ENCODE data around the gene TVP23A.
"Not testable (repeated sequence)": the region's sequence is repeated elsewhere in the genome, so short reads cannot be mapped to it uniquely, and the experiment has no call there.

The TVP23A gene

DNA sequence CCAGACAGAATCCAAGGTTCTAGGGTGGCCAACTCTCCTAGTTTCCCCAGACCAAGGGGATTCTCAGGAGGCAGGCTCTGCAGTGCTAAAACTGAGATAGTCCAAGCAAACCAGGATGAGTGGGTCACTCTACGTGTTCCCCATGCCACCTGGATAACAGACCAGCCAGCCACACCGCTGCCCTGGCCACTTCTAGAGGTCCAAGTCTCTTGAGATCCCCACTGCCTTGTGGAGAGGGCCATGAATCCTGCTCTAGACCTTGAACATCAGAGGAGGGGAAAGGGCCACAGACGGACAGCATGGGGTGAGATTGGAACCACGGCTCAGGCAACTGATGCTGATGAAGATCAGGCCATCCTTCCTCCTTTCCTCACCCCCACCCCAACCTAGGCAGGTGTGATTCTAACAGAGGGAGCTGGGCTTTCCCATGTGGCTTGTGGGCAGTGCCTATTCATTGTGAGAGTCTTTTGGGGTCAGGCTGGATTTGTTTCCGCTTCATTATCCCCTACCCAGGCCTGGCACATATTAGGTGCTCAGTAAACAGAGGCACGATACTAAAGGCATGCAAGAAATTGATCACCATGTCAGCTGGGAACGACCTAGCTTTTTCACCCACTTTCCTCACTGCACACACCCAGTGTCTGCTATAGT lies 16.8 kb upstream of the TVP23A start:
- no peaks in the 10 kb centered on the region for H3K36me3 ChIP-seq (ENCODE audit: control insufficient read depth, insufficient read depth, low read length)
- no peak overlapping the region for H3K27ac ChIP-seq (ENCODE audit: low read depth, low read length, severe bottlenecking)
- H3K9me3 ChIP-seq (ENCODE audit: control insufficient read depth, low read length) = no peaks in the 10 kb centered on the region
- no peaks in the 10 kb centered on the region for H3K4me1 ChIP-seq (ENCODE audit: control insufficient read depth, insufficient read depth, low read length, poor library complexity, severe bottlenecking)
- H3K4me3 ChIP-seq (ENCODE audit: extremely low read depth, insufficient read depth, low read length, poor library complexity, severe bottlenecking) = no peak overlapping the region
- WGBS, 2 experiments (ENCODE audit: insufficient coverage in 2 of 2) = 86 to 92% methylated on average over 3 to 5 of the region's 7 CpGs

DNA sequence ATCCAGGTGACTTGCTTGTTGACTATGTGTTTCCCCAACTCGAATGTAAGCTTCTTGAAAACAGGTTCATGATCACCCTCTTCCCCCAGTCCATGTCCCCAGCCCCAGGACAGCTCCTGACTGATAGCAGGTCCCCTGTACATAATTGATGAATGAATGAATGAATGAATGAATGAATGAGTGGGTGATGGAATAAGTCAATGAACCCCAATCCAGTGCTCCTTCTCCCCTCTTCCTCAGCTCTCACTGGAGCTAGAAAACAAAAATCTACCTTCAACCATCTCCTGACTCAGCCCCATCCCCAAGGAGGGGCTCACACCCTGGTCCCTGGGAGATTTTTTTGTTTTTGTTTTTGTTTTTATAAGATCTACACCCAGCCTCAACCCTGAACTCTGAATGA lies 16.2 kb upstream of the TVP23A start:
- WGBS, 2 experiments (ENCODE audit: insufficient coverage in 2 of 2) = 80% methylated on average over 1 of the region's 1 CpG; no CpG with 5 or more reads in 1 of the 2 experiments
- Histone ChIP-seq H3K27ac (ENCODE audit: low read depth, low read length, severe bottlenecking) (no peak overlapping the region), H3K36me3 (ENCODE audit: control insufficient read depth, insufficient read depth, low read length) (no peaks in the 10 kb centered on the region), H3K4me1 (ENCODE audit: control insufficient read depth, insufficient read depth, low read length, poor library complexity, severe bottlenecking) (no peaks in the 10 kb centered on the region), H3K9me3 (ENCODE audit: control insufficient read depth, low read length) (no peaks in the 10 kb centered on the region), H3K4me3 (ENCODE audit: extremely low read depth, insufficient read depth, low read length, poor library complexity, severe bottlenecking) (no peak overlapping the region)

GRCh38 chr16:10834130-10834529 lies 15.5 kb upstream of the TVP23A start:
- no peaks in the 10 kb centered on the region for H3K36me3 ChIP-seq (ENCODE audit: control insufficient read depth, insufficient read depth, low read length)
- no peak overlapping the region for H3K27ac ChIP-seq (ENCODE audit: low read depth, low read length, severe bottlenecking)
- H3K4me3 ChIP-seq (ENCODE audit: extremely low read depth, insufficient read depth, low read length, poor library complexity, severe bottlenecking) = no peak overlapping the region
- WGBS, 2 experiments (ENCODE audit: insufficient coverage in 2 of 2) = 88 to 89% methylated on average over 9 to 10 of the region's 10 CpGs
- H3K9me3 ChIP-seq (ENCODE audit: control insufficient read depth, low read length) = no peaks in the 10 kb centered on the region
- H3K4me1 ChIP-seq (ENCODE audit: control insufficient read depth, insufficient read depth, low read length, poor library complexity, severe bottlenecking) = no peaks in the 10 kb centered on the region

DNA sequence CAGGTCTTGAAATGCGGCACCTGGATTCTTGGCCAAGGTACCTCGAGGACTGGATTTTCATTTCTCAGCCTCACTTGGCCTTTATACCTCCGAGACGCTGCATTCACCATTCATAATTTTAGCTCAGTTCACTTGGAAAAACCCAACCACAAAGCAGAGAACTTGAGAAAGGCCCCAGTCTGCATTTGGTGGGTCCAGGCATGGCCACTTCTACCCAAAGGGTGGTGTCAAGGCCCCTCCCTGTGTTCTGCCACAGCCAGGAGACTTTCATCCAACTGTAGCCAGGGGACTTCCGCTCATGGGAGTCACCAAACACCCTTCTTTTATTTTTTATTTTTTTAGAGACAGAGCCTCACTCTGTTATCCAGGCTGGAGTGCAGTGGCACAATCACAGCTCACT lies 14.7 kb upstream of the TVP23A start:
- Histone ChIP-seq H3K27ac (ENCODE audit: low read depth, low read length, severe bottlenecking) (no peak overlapping the region), H3K9me3 (ENCODE audit: control insufficient read depth, low read length) (no peaks in the 10 kb centered on the region), H3K36me3 (ENCODE audit: control insufficient read depth, insufficient read depth, low read length) (no peaks in the 10 kb centered on the region), H3K4me3 (ENCODE audit: extremely low read depth, insufficient read depth, low read length, poor library complexity, severe bottlenecking) (no peak overlapping the region), H3K4me1 (ENCODE audit: control insufficient read depth, insufficient read depth, low read length, poor library complexity, severe bottlenecking) (no peaks in the 10 kb centered on the region)
- 87 to 88% methylated on average over 4 to 5 of the region's 5 CpGs for WGBS, 2 experiments (ENCODE audit: insufficient coverage in 2 of 2)

DNA sequence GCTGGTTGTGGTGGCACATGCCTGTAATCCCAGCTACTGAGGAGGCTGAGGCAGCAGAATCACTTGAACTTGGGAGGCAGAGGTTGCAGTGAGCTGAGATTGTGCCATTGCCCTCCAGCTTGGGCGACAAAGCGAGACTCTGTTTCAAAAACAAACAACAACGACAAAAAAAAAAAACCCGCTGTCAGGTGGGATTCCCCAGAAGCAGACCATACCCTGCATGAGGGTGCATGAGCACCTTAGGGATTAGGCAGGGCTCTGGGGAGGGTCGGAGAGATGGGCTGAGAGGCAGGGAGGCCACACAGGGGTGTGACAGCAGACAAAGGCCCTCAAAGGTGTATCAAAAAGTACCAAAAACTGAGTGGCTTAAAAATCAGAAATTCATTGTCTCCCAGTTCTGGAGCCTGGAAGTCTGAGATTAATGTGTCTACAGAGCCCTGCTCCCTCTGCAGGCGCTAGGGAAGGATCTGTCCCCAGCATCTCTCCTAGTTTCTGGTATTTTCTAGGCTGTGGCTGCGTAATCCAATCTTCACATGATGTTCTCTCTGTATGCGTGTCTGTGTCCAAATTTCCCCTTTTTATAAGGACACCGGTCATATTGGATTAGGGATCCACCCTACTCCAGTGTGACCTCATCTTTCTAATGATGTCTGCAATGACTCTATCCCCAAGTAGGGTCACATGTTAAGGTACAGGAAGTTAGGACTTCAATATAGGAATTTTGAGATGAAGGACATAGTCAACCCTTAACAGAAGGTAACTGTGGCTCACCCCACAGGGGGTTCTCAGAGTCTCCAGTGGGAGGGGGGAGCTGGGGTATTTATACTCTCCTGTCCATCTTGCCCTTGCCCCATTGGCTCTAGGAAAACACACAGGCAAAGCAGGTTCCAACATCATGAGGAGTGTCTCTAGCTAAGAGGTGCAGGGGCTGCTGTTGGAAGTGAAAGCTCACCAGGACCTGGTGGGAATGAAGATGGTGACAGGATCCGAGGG lies 13.6 kb upstream of the TVP23A start:
- Histone ChIP-seq H3K27ac (ENCODE audit: low read depth, low read length, severe bottlenecking) (no peak overlapping the region), H3K36me3 (ENCODE audit: control insufficient read depth, insufficient read depth, low read length) (no peaks in the 10 kb centered on the region), H3K4me1 (ENCODE audit: control insufficient read depth, insufficient read depth, low read length, poor library complexity, severe bottlenecking) (no peaks in the 10 kb centered on the region), H3K4me3 (ENCODE audit: extremely low read depth, insufficient read depth, low read length, poor library complexity, severe bottlenecking) (no peak overlapping the region), H3K9me3 (ENCODE audit: control insufficient read depth, low read length) (no peaks in the 10 kb centered on the region)
- WGBS, 2 experiments (ENCODE audit: insufficient coverage in 2 of 2) = 85 to 92% methylated on average over 7 to 8 of the region's 10 CpGs

GRCh38 chr16:10830240-10830639 lies 11.6 kb upstream of the TVP23A start:
- H3K36me3 ChIP-seq (ENCODE audit: control insufficient read depth, insufficient read depth, low read length); H3K4me1 ChIP-seq (ENCODE audit: control insufficient read depth, insufficient read depth, low read length, poor library complexity, severe bottlenecking); H3K27ac ChIP-seq (ENCODE audit: low read depth, low read length, severe bottlenecking); H3K9me3 ChIP-seq (ENCODE audit: control insufficient read depth, low read length); H3K4me3 ChIP-seq (ENCODE audit: extremely low read depth, insufficient read depth, low read length, poor library complexity, severe bottlenecking): not testable (repeated sequence)

- H3K27ac ChIP-seq (ENCODE audit: low read depth, low read length, severe bottlenecking); H3K36me3 ChIP-seq (ENCODE audit: control insufficient read depth, insufficient read depth, low read length); H3K9me3 ChIP-seq (ENCODE audit: control insufficient read depth, low read length); H3K4me1 ChIP-seq (ENCODE audit: control insufficient read depth, insufficient read depth, low read length, poor library complexity, severe bottlenecking); H3K4me3 ChIP-seq (ENCODE audit: extremely low read depth, insufficient read depth, low read length, poor library complexity, severe bottlenecking): not testable (repeated sequence)
- 95 to 98% methylated on average over 4 of the region's 18 CpGs for WGBS, 2 experiments (ENCODE audit: insufficient coverage in 2 of 2)
These were observed 10.9 kb upstream of the TVP23A start for GRCh38 chr16:10829390-10830098.

GRCh38 chr16:10828851-10829366 lies 10.3 kb upstream of the TVP23A start:
- H3K9me3 ChIP-seq (ENCODE audit: control insufficient read depth, low read length) = no peaks in the 10 kb centered on the region
- no peak overlapping the region for H3K4me3 ChIP-seq (ENCODE audit: extremely low read depth, insufficient read depth, low read length, poor library complexity, severe bottlenecking)
- WGBS, 2 experiments (ENCODE audit: insufficient coverage in 2 of 2) = 91 to 97% methylated on average over 9 to 14 of the region's 17 CpGs
- H3K36me3 ChIP-seq (ENCODE audit: control insufficient read depth, insufficient read depth, low read length) = no peaks in the 10 kb centered on the region
- H3K27ac ChIP-seq (ENCODE audit: low read depth, low read length, severe bottlenecking) = no peak overlapping the region
- no peaks in the 10 kb centered on the region for H3K4me1 ChIP-seq (ENCODE audit: control insufficient read depth, insufficient read depth, low read length, poor library complexity, severe bottlenecking)

DNA sequence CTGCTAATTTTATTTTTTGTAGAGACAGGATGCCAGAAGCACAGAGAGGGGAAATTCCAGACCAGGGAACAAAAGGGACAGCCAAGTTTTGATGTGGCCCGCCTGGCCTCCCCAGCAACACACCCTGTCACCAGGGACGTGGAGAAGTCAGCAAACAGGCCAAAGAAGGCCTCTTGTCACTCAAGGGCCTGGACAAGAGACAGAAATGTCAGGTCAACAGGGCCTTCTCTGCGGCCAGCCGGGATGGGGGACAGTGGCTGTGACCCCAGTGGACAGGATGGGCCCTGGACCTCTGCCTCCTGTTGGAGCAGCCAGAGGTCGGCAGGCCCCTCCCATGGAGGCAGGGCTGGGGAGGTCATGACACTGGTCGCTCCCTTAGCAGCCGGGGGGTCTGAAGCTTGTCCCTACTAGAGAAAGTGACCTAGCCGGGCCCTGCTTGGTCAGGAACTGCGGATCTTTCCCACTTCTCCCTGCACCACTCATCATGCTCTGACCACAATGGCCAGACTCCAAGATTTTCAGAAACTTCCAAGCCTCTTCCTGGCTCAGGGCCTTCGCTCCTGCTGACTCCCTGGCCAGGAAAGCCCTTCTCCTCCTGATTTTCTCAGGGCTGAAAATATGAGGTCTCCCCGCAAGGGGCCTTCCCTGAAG lies 9.2 kb upstream of the TVP23A start:
- H3K4me3 ChIP-seq (ENCODE audit: extremely low read depth, insufficient read depth, low read length, poor library complexity, severe bottlenecking) = no peak overlapping the region
- no peaks in the 10 kb centered on the region for H3K9me3 ChIP-seq (ENCODE audit: control insufficient read depth, low read length)
- no peak overlapping the region for H3K27ac ChIP-seq (ENCODE audit: low read depth, low read length, severe bottlenecking)
- 92 to 94% methylated on average over 7 to 9 of the region's 11 CpGs for WGBS, 2 experiments (ENCODE audit: insufficient coverage in 2 of 2)
- H3K36me3 ChIP-seq (ENCODE audit: control insufficient read depth, insufficient read depth, low read length) = no peaks in the 10 kb centered on the region
- H3K4me1 ChIP-seq (ENCODE audit: control insufficient read depth, insufficient read depth, low read length, poor library complexity, severe bottlenecking) = no peaks in the 10 kb centered on the region

GRCh38 chr16:10824111-10824893 lies 5.7 kb upstream of the TVP23A start:
- no peak overlapping the region for H3K4me3 ChIP-seq (ENCODE audit: extremely low read depth, insufficient read depth, low read length, poor library complexity, severe bottlenecking)
- H3K9me3 ChIP-seq (ENCODE audit: control insufficient read depth, low read length) = no peaks in the 10 kb centered on the region
- no peak overlapping the region for H3K27ac ChIP-seq (ENCODE audit: low read depth, low read length, severe bottlenecking)
- H3K4me1 ChIP-seq (ENCODE audit: control insufficient read depth, insufficient read depth, low read length, poor library complexity, severe bottlenecking) = no peaks in the 10 kb centered on the region
- 93 to 96% methylated on average over 9 of the region's 13 CpGs for WGBS, 2 experiments (ENCODE audit: insufficient coverage in 2 of 2)
- no peaks in the 10 kb centered on the region for H3K36me3 ChIP-seq (ENCODE audit: control insufficient read depth, insufficient read depth, low read length)

All from mesodermal cell (in vitro differentiated cells).